Smooth muscle cell of trachea (primary cell): ENCODE measurements around the gene TIMM8B. TPM values are rescaled to one million over a fixed set of nuclear protein-coding genes. Genes with fewer than 3 reads are reported as not detected.

Experiments used
- total RNA-seq: library from RNA; depleted of rRNA; stranded (reverse); fragments of >200 nt; gene quantifications from 2 replicates; pipeline ENCODE4 v1.2.1, GENCODE V29; 2014

The TIMM8B gene
- 27.5 and 37.2 TPM in 2 replicates for total RNA-seq

DNA sequence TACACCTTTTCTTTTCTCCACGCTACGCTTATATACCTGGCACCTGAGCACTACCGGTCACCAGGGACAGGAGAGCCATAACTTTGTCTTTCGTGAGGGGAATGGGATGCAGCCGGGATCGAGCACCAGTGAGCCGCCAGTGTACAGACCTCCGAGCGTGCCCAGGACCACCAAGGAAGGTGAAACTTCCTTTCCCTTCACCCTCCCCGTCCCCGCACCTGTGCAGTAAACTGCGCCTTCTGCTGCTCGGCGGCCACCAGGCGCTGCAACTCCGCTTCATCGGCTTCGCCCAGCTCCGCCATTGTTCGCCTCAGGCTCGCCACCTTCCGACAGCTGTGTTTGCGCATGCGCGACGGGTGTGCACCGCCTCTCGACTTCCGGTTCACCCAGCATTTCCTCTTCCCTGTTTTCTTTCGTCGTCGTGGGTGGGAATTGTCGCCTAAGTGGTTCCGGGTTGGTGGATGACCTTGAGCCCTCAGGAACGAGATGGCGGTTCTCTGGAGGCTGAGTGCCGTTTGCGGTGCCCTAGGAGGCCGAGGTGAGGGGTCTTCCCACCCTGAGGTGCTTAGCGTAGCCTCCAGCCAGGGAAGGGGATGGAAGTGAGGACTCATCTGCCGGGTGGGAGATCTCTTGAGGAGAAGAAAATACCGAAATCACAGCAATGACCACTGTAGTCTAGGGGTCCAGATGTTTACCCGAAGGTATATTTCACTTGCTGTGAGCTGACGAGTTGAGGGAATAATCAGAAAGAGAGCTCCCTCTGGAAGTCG is at the start of gene TIMM8B, which contains the start of gene SDHD:
Gene TIMM8B (minus strand): TSS at position 335 of the 770 bp plus-strand sequence. CDS start 33 bp downstream, at position 302.
Gene SDHD (plus strand): TSS at position 452 of the 770 bp plus-strand sequence. CDS start 35 bp downstream, at position 487.

GRCh38 chr11:112073941-112074811 is 12.4 kb downstream of the TIMM8B start, which contains the start of the genes NKAPD1 and PIH1D2:
Gene NKAPD1 (plus strand): TSS chr11:112074299. CDS start chr11:112075575, 1,276 bp downstream.
Gene PIH1D2 (minus strand): TSS chr11:112074017. CDS start chr11:112073174, 843 bp downstream.

Other genes with a start within 250 kb of the TIMM8B start
- 31.3 and 39.9 TPM in 2 replicates for gene ALG9, start 215.2 kb downstream of the TIMM8B start, total RNA-seq
- 3.5 and 4.1 TPM in 2 replicates for gene FDXACB1, start 207.6 kb downstream of the TIMM8B start, total RNA-seq
- gene CFAP68, start 207.2 kb downstream of the TIMM8B start, total RNA-seq, result 10.5 and 15.5 TPM in 2 replicates
- 8.7 and 48.3 TPM in 2 replicates for gene CRYAB, start 175.0 kb downstream of the TIMM8B start, total RNA-seq
- gene HSPB2, start 174.0 kb downstream of the TIMM8B start, total RNA-seq, result 0.58 and 0.99 TPM in 2 replicates
- gene C11orf52, start 167.8 kb downstream of the TIMM8B start, total RNA-seq, result 0.66 TPM in 1 of 2 replicates, not detected in the other
- gene DIXDC1, start 149.4 kb downstream of the TIMM8B start, total RNA-seq, result 17.2 and 22.0 TPM in 2 replicates
- gene DLAT, start 61.3 kb downstream of the TIMM8B start, total RNA-seq, result 26.1 and 31.9 TPM in 2 replicates
- gene PIH1D2, start 12.7 kb downstream of the TIMM8B start, total RNA-seq, result 1.5 and 4.4 TPM in 2 replicates
- 16.4 and 18.3 TPM in 2 replicates for gene NKAPD1, start 12.5 kb downstream of the TIMM8B start, total RNA-seq
- 188 and 273 TPM in 2 replicates for gene SDHD, start 117 bp upstream of the TIMM8B start, total RNA-seq
- 0.33 and 0.87 TPM in 2 replicates for gene IL18, start 77.3 kb upstream of the TIMM8B start, total RNA-seq
- 0.15 TPM in 1 of 2 replicates, not detected in the other for gene TEX12, start 80.6 kb upstream of the TIMM8B start, total RNA-seq
- 1.5 and 4.4 TPM in 2 replicates for gene BCO2, start 88.8 kb upstream of the TIMM8B start, total RNA-seq
- gene PTS, start 139.7 kb upstream of the TIMM8B start, total RNA-seq, result 27.6 and 43.9 TPM in 2 replicates
- gene PLET1, start 174.1 kb upstream of the TIMM8B start, total RNA-seq, result not detected in 2 replicates